Kidney epithelial cell (primary cell): ENCODE results near the gene STIM2. TPM values are rescaled to one million over a fixed set of nuclear protein-coding genes. Genes with fewer than 3 reads are reported as not detected.

Source experiments
- DNase-seq: peaks from one replicate; pipeline ENCODE4 v3.0.0-alpha.2; 2010; ENCODE audit warnings: low read depth
- H3K27me3 ChIP-seq: 2 replicates; pipeline ENCODE4 v1.6.0; 2011; ENCODE audit warnings: low read length; ENCODE audit not compliant: control insufficient read depth, insufficient read depth
- H3K36me3 ChIP-seq: 2 replicates; pipeline ENCODE4 v1.5.1; 2011; ENCODE audit warnings: low read length; ENCODE audit not compliant: control insufficient read depth, insufficient read depth
- H3K4me3 ChIP-seq: 2 replicates; pipeline ENCODE4 v1.5.1; 2011; ENCODE audit warnings: low read depth, mild to moderate bottlenecking, control low read depth, low read length
- total RNA-seq: library from RNA; depleted of rRNA; stranded (reverse); fragments of >200 nt; gene quantifications from 2 replicates; pipeline ENCODE4 v1.2.3, GENCODE V29; 2015
- TF ChIP-seq, protein P1 (sequence below): IDR thresholded peaks from 2 replicates; pipeline ENCODE4 v1.5.1; 2011; ENCODE audit warnings: mild to moderate bottlenecking, moderate library complexity, low read length, control low read depth, inconsistent platforms; ENCODE audit not compliant: insufficient read depth, poor library complexity, severe bottlenecking

STIM2 gene
- total RNA-seq, 1 donor from 2014 or later = 12.0 TPM

GRCh38 chr4:26935397-26935796 lies 74.8 kb downstream of the STIM2 start:
- TF ChIP-seq, protein P1, sequence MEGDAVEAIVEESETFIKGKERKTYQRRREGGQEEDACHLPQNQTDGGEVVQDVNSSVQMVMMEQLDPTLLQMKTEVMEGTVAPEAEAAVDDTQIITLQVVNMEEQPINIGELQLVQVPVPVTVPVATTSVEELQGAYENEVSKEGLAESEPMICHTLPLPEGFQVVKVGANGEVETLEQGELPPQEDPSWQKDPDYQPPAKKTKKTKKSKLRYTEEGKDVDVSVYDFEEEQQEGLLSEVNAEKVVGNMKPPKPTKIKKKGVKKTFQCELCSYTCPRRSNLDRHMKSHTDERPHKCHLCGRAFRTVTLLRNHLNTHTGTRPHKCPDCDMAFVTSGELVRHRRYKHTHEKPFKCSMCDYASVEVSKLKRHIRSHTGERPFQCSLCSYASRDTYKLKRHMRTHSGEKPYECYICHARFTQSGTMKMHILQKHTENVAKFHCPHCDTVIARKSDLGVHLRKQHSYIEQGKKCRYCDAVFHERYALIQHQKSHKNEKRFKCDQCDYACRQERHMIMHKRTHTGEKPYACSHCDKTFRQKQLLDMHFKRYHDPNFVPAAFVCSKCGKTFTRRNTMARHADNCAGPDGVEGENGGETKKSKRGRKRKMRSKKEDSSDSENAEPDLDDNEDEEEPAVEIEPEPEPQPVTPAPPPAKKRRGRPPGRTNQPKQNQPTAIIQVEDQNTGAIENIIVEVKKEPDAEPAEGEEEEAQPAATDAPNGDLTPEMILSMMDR = no peak
- no peak for DNase-seq
- Histone ChIP-seq H3K4me3 (no peak overlapping the region), H3K27me3 (no peaks in the 10 kb centered on the region), H3K36me3 (no peaks in the 10 kb centered on the region)

GRCh38 chr4:26936284-26937065 lies 75.8 kb downstream of the STIM2 start:
- no peaks in the 10 kb centered on the region for H3K27me3 ChIP-seq
- peak; percentile 10 for DNase-seq
- H3K4me3 ChIP-seq = no peak overlapping the region
- no peaks in the 10 kb centered on the region for H3K36me3 ChIP-seq
- TF ChIP-seq, protein P1 = no peak

- TF ChIP-seq, protein P1 = no peak
- Histone ChIP-seq H3K36me3 (no peaks in the 10 kb centered on the region), H3K27me3 (no peaks in the 10 kb centered on the region), H3K4me3 (no peak overlapping the region)
- no peak for DNase-seq
Measured at GRCh38 chr4:26937139-26937538, 76.5 kb downstream of the STIM2 start.

- H3K27me3 ChIP-seq = no peaks in the 10 kb centered on the region
- TF ChIP-seq, protein P1 = no peak
- no peak overlapping the region for H3K4me3 ChIP-seq
Measured at GRCh38 chr4:26937567-26937966, 76.9 kb downstream of the STIM2 start.

GRCh38 chr4:26938516-26938915 lies 77.9 kb downstream of the STIM2 start:
- DNase-seq = no peak
- no peaks in the 10 kb centered on the region for H3K36me3 ChIP-seq
- TF ChIP-seq, protein P1 = no peak
- H3K27me3 ChIP-seq = no peaks in the 10 kb centered on the region
- no peak overlapping the region for H3K4me3 ChIP-seq

More at GRCh38 chr4:26937567-26937966, 76.9 kb downstream of the STIM2 start:
- no peaks in the 10 kb centered on the region for H3K36me3 ChIP-seq
- no peak for DNase-seq

DNA sequence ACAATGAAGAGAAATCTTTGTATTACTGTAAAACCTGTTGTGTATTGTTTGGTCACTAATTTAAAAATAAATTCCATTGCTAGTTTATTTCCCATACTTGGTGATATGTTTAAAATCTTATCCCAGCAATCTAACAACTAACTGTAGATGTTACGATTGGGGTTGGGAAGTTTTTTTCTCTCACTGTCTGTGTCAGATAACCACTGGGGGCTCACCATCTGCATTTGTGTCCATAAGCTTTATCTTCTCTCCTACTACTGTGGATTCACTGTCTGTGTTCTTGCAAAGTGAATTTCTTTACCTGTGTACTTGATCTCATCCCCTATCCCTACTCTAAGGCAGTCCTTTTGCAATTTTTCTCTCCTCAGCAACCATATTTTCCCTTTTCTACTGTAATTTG lies 81.3 kb downstream of the STIM2 start:
- H3K36me3 ChIP-seq = no peaks in the 10 kb centered on the region
- TF ChIP-seq, protein P1 = no peak
- H3K27me3 ChIP-seq = no peaks in the 10 kb centered on the region
- no peak for DNase-seq
- H3K4me3 ChIP-seq = no peak overlapping the region
